ENCODE results near the gene AK9. TPM values are rescaled to one million over a fixed set of nuclear protein-coding genes. Genes with fewer than 3 reads are reported as not detected.

AK9 gene
- total and polyA plus RNA-seq, 9 of the 15 experiments (the other 6 are each of a cell fraction or from before 2014, with no cell fraction given), result 0.59 to 1.9 (median 1.2) TPM

DNA sequence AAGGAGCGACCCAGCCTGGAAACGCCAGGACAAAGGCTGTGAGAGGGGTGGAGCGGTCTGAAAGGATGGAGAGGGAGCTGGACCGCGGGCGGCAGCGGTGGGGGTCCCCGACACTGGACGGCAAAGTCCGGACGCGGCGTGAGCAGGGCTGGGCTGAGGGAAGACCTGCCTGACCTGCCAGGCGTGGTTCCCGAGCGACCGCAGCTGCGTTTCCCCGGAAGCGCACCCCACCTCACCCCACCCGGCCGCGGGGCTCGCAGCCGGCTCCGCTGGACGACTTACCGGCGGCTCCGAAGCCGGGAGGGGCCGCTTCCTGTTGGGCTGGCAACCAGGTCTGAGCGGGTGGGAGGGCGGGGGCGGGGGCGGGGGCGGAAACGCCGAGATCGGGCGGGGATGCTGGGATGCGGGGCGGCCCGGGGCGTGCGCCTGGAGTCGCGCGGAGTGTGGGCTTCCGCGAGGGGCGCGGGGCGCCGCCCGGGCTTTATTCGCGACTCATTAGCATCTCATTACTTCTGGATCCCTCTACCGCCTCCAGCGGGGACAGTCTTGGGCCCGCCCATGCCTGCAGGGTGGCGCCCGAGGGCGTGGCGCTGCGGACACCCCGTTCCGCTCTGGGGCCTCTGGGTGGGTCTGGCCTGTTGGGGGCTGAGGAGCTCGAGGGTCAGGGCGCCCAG lies 235.4 kb downstream of the AK9 start, which contains the start of gene MICAL1 (continued):
- no peak for TF ChIP-seq SPI1 (IDR thresholded peaks at IDR 0.05; ENCODE audit: borderline replicate concordance, low read depth, low read length)
- TF ChIP-seq GATAD2A (IDR thresholded peaks at IDR 0.05), result no peak
- no peak for TF ChIP-seq SETDB1 (IDR thresholded peaks at IDR 0.05; ENCODE audit: low read length)
- no peak for TF ChIP-seq RBM14 (IDR thresholded peaks at IDR 0.05; ENCODE audit: borderline replicate concordance, insufficient read depth, low read depth, low read length)
- TF ChIP-seq ETV6 (IDR thresholded peaks at IDR 0.05; ENCODE audit: borderline replicate concordance in 1 of 2, low read depth in 2 of 2, low read length in 1 of 2), result no peak
- TF ChIP-seq ETV6 (CRISPR knock-in tag; IDR thresholded peaks at IDR 0.05; ENCODE audit: borderline replicate concordance), result no peak
- peak; percentile 62; the same call in 1 of the 2 replicates for TF ChIP-seq CTBP1 (IDR thresholded peaks at IDR 0.05; ENCODE audit: borderline replicate concordance)
- TF ChIP-seq PPARD (CRISPR knock-in tag; IDR thresholded peaks at IDR 0.05), result no peak
- no peak for TF ChIP-seq SRSF3 (IDR thresholded peaks at IDR 0.05; ENCODE audit: insufficient read depth, low read length)
- TF ChIP-seq, protein P1, sequence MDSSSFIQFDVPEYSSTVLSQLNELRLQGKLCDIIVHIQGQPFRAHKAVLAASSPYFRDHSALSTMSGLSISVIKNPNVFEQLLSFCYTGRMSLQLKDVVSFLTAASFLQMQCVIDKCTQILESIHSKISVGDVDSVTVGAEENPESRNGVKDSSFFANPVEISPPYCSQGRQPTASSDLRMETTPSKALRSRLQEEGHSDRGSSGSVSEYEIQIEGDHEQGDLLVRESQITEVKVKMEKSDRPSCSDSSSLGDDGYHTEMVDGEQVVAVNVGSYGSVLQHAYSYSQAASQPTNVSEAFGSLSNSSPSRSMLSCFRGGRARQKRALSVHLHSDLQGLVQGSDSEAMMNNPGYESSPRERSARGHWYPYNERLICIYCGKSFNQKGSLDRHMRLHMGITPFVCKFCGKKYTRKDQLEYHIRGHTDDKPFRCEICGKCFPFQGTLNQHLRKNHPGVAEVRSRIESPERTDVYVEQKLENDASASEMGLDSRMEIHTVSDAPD (CRISPR knock-in tag; IDR thresholded peaks at IDR 0.05), result no peak
- no peak for TF ChIP-seq SIN3B (IDR thresholded peaks at IDR 0.05; ENCODE audit: low read depth)
- no peak for TF ChIP-seq NELFE (IDR thresholded peaks at IDR 0.05; ENCODE audit: insufficient read depth, insufficient read length)
- peak; percentile 80 for TF ChIP-seq POLR2G (IDR thresholded peaks at IDR 0.05; ENCODE audit: low read depth, low read length)
- no peak for TF ChIP-seq FOXJ2 (tag; IDR thresholded peaks at IDR 0.05)
- no peak for TF ChIP-seq ZBED1 (IDR thresholded peaks at IDR 0.05)
- peak; percentile 94 for TF ChIP-seq VEZF1 (CRISPR knock-in tag; IDR thresholded peaks at IDR 0.05)
- no peak for TF ChIP-seq RNF219 (CRISPR knock-in tag; IDR thresholded peaks at IDR 0.05)
- peak; percentile 58; the same call in 1 of the 2 replicates for TF ChIP-seq KLF13 (tag; IDR thresholded peaks at IDR 0.05; ENCODE audit: borderline replicate concordance, low read depth)
- TF ChIP-seq GABPA (tag; conservative IDR thresholded peaks at IDR 0.05; ENCODE audit: low read depth), result peak; percentile 83
- no peak for TF ChIP-seq STAT5B (CRISPR knock-in tag; IDR thresholded peaks at IDR 0.05)
- no peak for TF ChIP-seq FOSL1 (tag; conservative IDR thresholded peaks at IDR 0.05)
- no peak for TF ChIP-seq PTRF (tag; IDR thresholded peaks at IDR 0.05)
- TF ChIP-seq NBN (IDR thresholded peaks at IDR 0.05; ENCODE audit: low read depth), result no peak

Data from K562 (cell line).